ENCODE measurements around the gene POU2F3.

POU2F3 gene

DNA sequence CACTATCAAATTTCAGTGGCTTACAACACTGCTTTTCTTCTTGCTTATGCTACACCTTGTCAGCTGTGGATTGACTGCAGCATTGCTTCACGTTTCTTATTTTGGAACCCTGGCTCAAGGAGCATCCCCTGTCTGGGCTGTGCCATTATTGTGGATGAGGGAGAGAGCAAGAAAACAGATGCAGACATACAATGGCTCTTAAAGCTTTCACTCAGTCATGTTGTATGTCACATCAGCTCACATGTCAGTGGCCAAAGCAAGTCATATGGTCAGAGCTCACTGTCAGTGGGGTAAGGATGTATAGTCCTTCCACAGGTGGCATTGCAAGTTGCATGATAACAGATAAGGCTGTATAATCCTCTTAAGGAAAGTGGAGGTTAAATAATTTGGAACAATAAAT lies 106.3 kb downstream of the POU2F3 start:
- DNase-seq, result no peak

GRCh38 chr11:120350637-120351036 lies 110.7 kb downstream of the POU2F3 start:
- no peak for DNase-seq

- DNase-seq, result no peak
Measured at GRCh38 chr11:120352405-120352804, 112.5 kb downstream of the POU2F3 start.

GRCh38 chr11:120354068-120354467 lies 114.1 kb downstream of the POU2F3 start:
- no peak for DNase-seq

GRCh38 chr11:120354779-120355178 lies 114.8 kb downstream of the POU2F3 start:
- no peak for DNase-seq

GRCh38 chr11:120357620-120358019 lies 117.7 kb downstream of the POU2F3 start:
- DNase-seq, result no peak

DNA sequence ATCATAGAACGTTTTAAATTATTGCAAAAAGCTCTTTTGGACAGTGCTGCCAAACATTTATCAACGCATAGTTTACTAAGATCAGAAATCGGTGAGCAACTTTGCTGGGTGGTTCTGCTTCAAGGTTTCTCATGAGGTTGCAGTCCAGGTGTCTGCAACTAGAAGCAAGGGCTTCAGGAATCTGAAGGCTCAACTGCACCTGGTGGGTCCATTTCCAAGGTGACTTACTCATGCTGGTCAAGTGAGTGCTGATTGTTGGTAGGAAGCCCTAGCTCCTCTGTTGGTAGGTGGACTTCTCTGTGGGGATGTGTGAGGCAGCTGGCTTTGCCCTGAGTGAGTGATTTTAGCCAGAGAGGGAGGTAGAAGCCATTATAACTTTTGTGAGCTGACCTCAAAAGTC lies 118.8 kb downstream of the POU2F3 start:
- DNase-seq, result no peak

DNA sequence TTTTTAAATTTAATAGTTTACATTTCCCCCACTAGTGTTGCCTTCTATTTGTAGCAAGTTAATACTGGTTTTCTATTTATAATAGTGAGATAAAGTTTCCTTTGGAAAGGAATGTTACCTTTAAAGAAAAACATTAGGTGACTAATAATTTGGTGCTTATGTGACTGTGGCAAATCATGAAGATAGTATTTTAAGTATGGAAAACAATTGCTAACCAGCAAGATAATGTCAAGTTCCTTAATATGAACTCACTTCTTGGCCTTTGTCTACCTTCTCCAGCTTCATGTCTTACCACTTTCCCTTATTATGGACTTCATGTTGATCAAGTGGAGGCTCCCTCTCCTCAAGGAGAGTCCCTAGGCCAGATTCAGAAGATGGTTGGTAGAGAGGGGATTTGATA lies 123.5 kb downstream of the POU2F3 start:
- DNase-seq, result no peak

- DNase-seq, result no peak
Measured at GRCh38 chr11:120365512-120365911, 125.6 kb downstream of the POU2F3 start.

Measured in activated CD4-positive, alpha-beta T cell treated with anti-CD3 and anti-CD28 coated beads, Interleukin-2, amount 50 U/mL, for 4 hours (primary cell).